ENCODE data around the gene IFI27L2.
"Not testable (repeated sequence)": the region's sequence is repeated elsewhere in the genome, so short reads cannot be mapped to it uniquely, and the experiment has no call there.

The IFI27L2 gene

DNA sequence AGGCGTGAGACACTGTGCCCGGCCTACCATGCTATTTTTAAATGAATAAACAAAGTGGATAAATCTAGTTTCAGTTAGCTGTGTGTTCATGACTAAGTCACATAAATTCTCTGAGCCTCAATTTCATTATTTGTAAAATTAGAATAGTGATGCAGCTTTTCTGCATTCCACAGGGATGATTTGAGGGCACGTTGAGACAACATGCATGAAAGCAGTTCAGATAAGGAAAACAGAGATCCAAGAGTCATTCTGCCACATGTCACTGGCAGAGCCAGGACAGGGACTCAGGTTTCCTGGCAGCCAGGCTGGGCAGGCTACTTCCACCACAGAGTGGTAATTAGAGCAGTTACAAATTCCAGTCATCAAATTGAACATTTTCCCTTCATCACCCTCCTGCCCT is 41.8 kb upstream of the IFI27L2 start:
- Histone ChIP-seq H3K4me1 (peaks cover 5% of the 10 kb centered on the region; the same call in 1 of the 2 replicates), H3K27ac (no peak overlapping the region), H3K9ac (no peak overlapping the region), H3K36me3 (no peaks in the 10 kb centered on the region), H3K27me3 (peaks cover 21% of the 10 kb centered on the region), H3K9me3 (no peaks in the 10 kb centered on the region), H3K4me2 (no peak overlapping the region), H4K20me1 (peaks cover 19% of the 10 kb centered on the region; the same call in 1 of the 2 replicates), H3K4me3 (no peak overlapping the region)
- TF ChIP-seq Cebpa-rat (IDR thresholded peaks at IDR 0.05), result no peak

DNA sequence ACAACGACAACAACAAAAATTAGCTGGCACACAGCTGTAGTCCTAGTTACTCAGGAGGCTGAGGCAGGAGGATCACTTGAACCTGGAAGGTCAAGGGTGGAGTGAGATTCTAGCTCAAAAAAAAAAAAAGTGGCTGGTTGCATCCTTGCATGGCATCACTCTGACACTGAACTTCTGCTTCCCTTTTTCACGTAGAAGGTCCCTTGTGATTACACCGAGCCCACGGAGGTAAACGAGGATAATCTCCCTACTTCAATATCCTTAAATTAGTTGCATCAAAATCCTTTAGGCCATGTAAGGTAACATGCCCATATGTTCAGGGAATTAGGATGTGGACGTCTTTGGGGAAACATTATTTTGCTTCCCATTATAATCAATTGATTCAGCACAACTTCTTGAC is 40.7 kb upstream of the IFI27L2 start:
- no peak overlapping the region for H3K9ac ChIP-seq
- H3K4me3 ChIP-seq, result no peak overlapping the region
- H3K4me2 ChIP-seq, result no peak overlapping the region
- peaks cover 5% of the 10 kb centered on the region; the same call in 1 of the 2 replicates for H3K4me1 ChIP-seq
- no peaks in the 10 kb centered on the region for H3K36me3 ChIP-seq
- TF ChIP-seq Cebpa-rat (IDR thresholded peaks at IDR 0.05), result no peak
- no peaks in the 10 kb centered on the region for H3K9me3 ChIP-seq
- no peak overlapping the region for H3K27ac ChIP-seq
- H3K27me3 ChIP-seq, result peaks cover 10% of the 10 kb centered on the region
- peaks cover 8% of the 10 kb centered on the region; the same call in 1 of the 2 replicates for H4K20me1 ChIP-seq

DNA sequence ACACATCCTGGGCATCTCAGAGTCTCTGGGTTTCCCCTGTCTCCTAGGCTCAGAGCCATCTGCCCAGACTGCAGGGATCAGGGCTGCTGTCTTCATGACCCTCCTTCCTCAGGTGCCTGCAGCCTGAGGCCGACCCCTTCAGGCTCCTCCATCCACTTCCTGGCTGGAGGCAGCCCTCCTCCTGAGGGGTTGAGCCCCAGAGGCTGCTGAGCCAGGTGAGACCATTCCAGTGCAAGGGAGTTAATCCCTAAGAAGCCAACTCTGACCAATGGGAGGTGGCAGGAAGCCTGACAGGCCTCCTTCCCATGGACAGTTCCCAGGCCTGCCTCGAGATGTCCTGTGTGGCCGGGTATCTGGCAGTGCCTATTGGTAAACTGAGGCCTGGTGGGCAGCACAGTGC is 36.3 kb upstream of the IFI27L2 start:
- Histone ChIP-seq H3K9ac (no peak overlapping the region), H3K36me3 (no peaks in the 10 kb centered on the region), H4K20me1 (no peaks in the 10 kb centered on the region), H3K27me3 (no peaks in the 10 kb centered on the region), H3K4me3 (no peak overlapping the region), H3K9me3 (no peaks in the 10 kb centered on the region), H3K4me2 (no peak overlapping the region), H3K27ac (no peak overlapping the region), H3K4me1 (peaks cover 31% of the 10 kb centered on the region)
- no peak for TF ChIP-seq Cebpa-rat (IDR thresholded peaks at IDR 0.05)

DNA sequence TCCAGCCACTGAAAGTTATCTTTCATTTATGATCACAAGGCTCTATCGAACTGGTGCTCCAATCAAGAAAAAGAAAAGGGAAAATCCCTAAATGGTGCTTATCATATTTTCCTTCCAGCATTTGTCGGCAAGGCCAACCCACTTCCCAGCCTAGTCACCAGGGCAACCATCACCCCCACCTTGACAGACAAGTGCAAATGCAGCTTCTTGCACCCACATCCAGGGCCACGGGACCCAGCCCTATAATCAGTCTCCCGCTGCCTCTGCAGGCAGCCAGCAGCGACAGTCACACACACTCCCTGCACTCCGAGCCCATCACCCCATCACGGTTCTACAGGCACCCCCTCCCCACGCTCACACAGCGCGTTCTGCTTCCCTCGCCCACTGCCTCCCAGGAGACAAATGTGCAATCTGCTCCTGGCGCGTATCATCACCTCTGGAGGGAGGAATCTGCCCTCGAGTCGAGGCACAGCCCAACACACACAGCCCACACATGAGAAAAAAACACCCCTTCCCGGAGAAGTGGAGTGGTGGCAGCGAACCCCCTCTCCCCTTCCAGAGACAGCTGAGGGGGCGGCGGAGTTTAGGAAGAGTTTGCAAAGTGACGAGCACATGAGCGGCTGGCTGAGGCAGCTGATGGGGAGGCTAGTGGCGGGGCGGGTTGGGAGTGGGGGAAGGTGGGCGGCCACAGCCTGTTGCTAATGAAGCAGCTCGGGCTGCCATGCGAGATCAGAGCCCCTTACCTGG is 35.5 kb upstream of the IFI27L2 start:
- Histone ChIP-seq H3K9me3 (no peaks in the 10 kb centered on the region), H3K36me3 (no peaks in the 10 kb centered on the region), H3K9ac (no peak overlapping the region), H3K4me1 (peaks cover 32% of the 10 kb centered on the region), H3K4me3 (no peak overlapping the region), H3K27ac (no peak overlapping the region), H3K4me2 (no peak overlapping the region), H3K27me3 (no peaks in the 10 kb centered on the region), H4K20me1 (no peaks in the 10 kb centered on the region)
- TF ChIP-seq Cebpa-rat (IDR thresholded peaks at IDR 0.05), result no peak

DNA sequence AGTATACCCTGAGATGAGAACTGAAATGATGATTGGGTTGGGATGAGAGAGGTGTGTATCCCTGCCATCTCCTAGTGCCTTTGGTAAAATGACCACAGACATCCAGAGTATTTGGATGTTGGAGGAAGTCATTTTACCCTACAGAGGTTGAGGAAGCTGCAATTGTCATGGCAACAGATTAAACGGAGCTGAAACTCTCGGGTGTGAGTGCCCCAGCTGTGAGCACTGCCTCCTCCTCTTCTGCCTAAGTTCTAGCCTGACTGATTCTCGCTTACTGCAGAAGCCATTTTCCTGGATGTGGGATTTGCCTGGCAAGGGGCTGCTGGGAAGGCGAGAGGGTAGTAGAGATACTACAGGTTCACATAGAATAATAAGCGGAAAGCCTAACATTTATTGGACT is 34.4 kb upstream of the IFI27L2 start:
- H3K9me3 ChIP-seq, result no peaks in the 10 kb centered on the region
- H3K4me3 ChIP-seq, result no peak overlapping the region
- H3K4me2 ChIP-seq, result peak overlapping the region; percentile 27
- no peak for TF ChIP-seq Cebpa-rat (IDR thresholded peaks at IDR 0.05)
- peaks cover 34% of the 10 kb centered on the region for H3K4me1 ChIP-seq
- no peak overlapping the region for H3K9ac ChIP-seq
- H4K20me1 ChIP-seq, result no peaks in the 10 kb centered on the region
- no peaks in the 10 kb centered on the region for H3K36me3 ChIP-seq
- H3K27ac ChIP-seq, result no peak overlapping the region
- H3K27me3 ChIP-seq, result no peaks in the 10 kb centered on the region

DNA sequence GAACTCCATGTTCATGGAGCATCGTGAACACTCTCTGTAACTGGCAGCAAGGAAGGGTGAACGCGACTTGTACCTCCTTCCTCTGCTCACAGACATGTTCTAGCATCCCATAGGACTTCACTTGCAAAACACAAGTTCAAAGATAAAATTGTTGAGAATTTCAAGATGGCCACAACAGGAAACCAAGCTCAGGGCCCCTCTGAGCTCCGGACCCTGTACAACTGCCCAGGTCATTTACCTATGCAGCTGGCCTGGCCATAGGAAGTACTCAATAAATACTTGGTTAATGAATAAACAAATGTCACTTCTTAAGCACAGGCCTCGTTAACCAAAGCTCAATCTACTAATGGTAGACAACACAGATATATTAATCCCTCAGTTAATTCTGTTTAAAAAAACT is 33.1 kb upstream of the IFI27L2 start:
- Histone ChIP-seq H3K9me3 (no peaks in the 10 kb centered on the region), H3K4me1 (peaks cover 45% of the 10 kb centered on the region), H3K27ac (no peak overlapping the region), H3K4me2 (peak overlapping the region; percentile 28), H3K9ac (no peak overlapping the region), H3K36me3 (no peaks in the 10 kb centered on the region), H3K4me3 (no peak overlapping the region), H3K27me3 (no peaks in the 10 kb centered on the region), H4K20me1 (no peaks in the 10 kb centered on the region)
- no peak for TF ChIP-seq Cebpa-rat (IDR thresholded peaks at IDR 0.05)

DNA sequence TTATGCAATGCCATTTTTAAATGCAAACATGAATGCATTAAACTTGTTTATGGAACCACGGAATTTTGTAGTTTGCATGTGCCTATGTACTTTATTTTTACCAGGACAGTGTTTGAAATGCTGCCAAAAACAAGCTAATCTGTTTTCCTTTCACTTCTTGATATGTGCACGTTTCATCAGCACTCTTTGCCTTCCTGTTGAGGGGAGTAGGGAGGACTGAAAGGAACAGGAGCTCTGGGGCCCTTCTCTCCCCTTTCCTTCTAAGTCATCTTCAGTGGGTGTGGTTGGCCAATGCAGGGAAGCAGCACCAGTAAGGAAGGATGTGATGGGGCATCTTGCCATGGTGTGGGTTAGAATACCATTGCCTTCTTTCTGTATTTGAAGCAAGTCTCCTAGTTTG is 32.6 kb upstream of the IFI27L2 start:
- no peaks in the 10 kb centered on the region for H4K20me1 ChIP-seq
- no peaks in the 10 kb centered on the region for H3K27me3 ChIP-seq
- no peaks in the 10 kb centered on the region for H3K36me3 ChIP-seq
- no peak overlapping the region for H3K27ac ChIP-seq
- TF ChIP-seq Cebpa-rat (IDR thresholded peaks at IDR 0.05), result no peak
- no peak overlapping the region for H3K9ac ChIP-seq
- peaks cover 45% of the 10 kb centered on the region for H3K4me1 ChIP-seq
- H3K4me2 ChIP-seq, result peak overlapping the region; percentile 28
- H3K9me3 ChIP-seq, result no peaks in the 10 kb centered on the region
- no peak overlapping the region for H3K4me3 ChIP-seq

DNA sequence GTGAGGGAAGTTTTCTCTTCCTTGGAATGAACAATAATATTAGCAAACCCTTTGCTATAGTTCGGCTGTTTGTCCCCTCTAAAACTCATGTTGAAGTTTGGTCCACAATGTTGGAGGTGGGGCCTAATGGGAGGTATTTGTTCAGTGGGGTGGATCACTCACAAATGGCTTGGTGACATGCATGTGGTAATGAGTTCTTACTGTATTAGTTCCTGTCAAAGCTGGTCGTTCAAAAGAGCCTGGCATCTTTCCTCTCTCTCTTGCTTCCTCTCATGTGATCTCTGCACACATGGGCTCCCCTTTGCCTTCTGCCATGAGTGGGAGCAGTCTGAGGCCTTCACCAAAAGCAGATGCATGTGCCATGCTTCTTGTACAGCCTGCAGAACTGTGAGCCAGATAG is 31.7 kb upstream of the IFI27L2 start:
- Histone ChIP-seq H3K27me3 (no peaks in the 10 kb centered on the region), H4K20me1 (no peaks in the 10 kb centered on the region), H3K9me3 (no peaks in the 10 kb centered on the region), H3K4me1 (peaks cover 45% of the 10 kb centered on the region), H3K27ac (no peak overlapping the region), H3K4me2 (no peak overlapping the region; the same call in none of the 2 replicates), H3K4me3 (no peak overlapping the region), H3K9ac (no peak overlapping the region), H3K36me3 (no peaks in the 10 kb centered on the region)
- TF ChIP-seq Cebpa-rat (IDR thresholded peaks at IDR 0.05), result no peak

DNA sequence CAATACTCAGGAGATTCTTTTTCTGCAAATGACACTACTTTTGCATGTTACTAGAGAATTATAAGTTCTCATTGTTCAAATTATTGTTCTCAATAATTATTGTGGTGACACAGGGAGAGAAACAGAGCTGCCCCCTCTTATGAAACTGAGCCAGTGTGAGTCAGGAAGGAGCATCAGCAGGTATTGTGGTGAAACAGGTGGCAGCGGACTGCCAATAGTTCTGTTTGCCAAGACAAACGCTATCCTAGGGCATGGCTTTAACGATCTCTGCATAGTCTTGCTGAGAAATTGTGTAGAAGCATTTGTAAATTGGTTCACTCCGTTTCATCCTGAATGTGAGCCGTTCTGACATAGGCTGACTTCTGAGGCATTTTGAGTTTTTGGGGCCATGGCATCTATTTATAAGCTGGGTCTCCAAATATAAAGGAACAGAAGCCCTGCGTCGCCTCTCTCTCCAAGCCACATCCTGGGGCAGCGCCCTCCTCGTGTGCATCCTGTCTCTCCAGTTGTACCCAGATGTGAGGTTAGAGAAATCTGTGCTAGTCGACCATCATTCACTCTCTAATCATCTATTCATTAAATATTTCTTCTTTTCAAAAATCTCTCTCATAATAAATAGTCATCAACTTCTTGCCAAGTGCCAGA is 29.0 kb upstream of the IFI27L2 start:
- H4K20me1 ChIP-seq, result no peaks in the 10 kb centered on the region
- peaks cover 35% of the 10 kb centered on the region for H3K4me1 ChIP-seq
- no peak overlapping the region for H3K27ac ChIP-seq
- peak overlapping the region; percentile 67 for H3K4me2 ChIP-seq
- H3K36me3 ChIP-seq, result no peaks in the 10 kb centered on the region
- no peak overlapping the region for H3K4me3 ChIP-seq
- H3K9ac ChIP-seq, result no peak overlapping the region
- peaks cover 16% of the 10 kb centered on the region for H3K9me3 ChIP-seq
- no peaks in the 10 kb centered on the region for H3K27me3 ChIP-seq
- TF ChIP-seq Cebpa-rat (IDR thresholded peaks at IDR 0.05), result no peak

DNA sequence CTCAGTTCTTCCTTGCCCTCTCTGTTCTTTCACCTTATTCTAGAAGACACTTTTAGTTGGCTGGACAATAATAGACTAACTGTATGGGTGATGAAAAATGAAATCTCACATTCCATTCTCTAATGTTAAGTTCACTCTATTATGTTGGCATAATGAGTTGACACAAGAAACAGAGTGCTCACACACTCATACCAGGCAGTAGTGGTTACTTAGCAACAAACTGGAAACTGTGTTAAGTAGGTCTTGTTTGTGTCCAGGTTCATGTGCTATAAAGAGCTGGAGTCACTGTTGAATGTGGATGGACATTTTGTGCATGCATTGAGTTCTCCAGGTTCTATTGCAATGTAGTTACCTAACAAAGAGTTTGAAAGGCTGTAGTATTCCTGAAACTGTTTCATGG is 27.8 kb upstream of the IFI27L2 start:
- Histone ChIP-seq H4K20me1 (no peaks in the 10 kb centered on the region), H3K4me2 (no peak overlapping the region), H3K9ac (no peak overlapping the region), H3K27me3 (no peaks in the 10 kb centered on the region), H3K36me3 (no peaks in the 10 kb centered on the region), H3K9me3 (peaks cover 16% of the 10 kb centered on the region), H3K27ac (no peak overlapping the region), H3K4me3 (no peak overlapping the region), H3K4me1 (peaks cover 29% of the 10 kb centered on the region)
- no peak for TF ChIP-seq Cebpa-rat (IDR thresholded peaks at IDR 0.05)

DNA sequence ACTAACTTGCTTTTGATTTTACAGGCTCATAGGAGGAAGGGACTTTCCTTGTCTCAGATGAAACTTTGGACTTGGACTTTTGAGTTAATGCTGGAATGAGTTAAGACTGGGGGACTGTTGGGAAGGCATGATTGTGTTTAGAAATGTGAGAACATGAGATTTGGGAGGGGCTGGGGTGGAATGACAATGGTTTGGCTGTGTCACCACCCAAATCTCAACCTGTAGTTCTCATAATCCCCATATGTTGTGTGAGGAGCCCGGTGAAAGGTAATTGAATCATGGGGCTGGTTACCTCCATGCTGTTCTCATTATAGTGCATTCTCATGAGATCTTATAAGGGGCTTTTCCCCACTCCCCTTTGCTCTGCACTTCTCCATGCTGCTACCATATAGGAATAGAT is 26.7 kb upstream of the IFI27L2 start:
- H3K4me1 ChIP-seq, result peaks cover 19% of the 10 kb centered on the region
- not testable (repeated sequence) for H3K4me2 ChIP-seq, H3K36me3 ChIP-seq, H4K20me1 ChIP-seq, H3K27me3 ChIP-seq, H3K27ac ChIP-seq, H3K4me3 ChIP-seq, H3K9ac ChIP-seq
- peaks cover 16% of the 10 kb centered on the region for H3K9me3 ChIP-seq

Measured in BLaER1 (cell line).